Panc1 (cell line): Measurements from ENCODE around the gene C10orf105.

ENCODE experiments used
- CTCF ChIP-seq: fragments of 450-650 bp; IDR thresholded peaks from 2 replicates; pipeline ENCODE4 v1.5.1; 2017; ENCODE audit warnings: mild to moderate bottlenecking
- POLR2AphosphoS5 ChIP-seq: IDR thresholded peaks from 2 replicates; pipeline ENCODE4 v1.6.1; 2012; ENCODE audit warnings: mild to moderate bottlenecking, low read depth, low read length, moderate library complexity
- REST ChIP-seq, 2 experiments: IDR thresholded peaks; 2 replicates each; pipeline ENCODE4 v1.6.1; 2011 to 2012; ENCODE audit warnings: low read depth in 2 of 2, control low read depth in 1 of 2, low read length in 1 of 2, mild to moderate bottlenecking in 1 of 2, moderate library complexity in 1 of 2; ENCODE audit not compliant: insufficient read depth in 1 of 2
- SIN3A ChIP-seq: IDR thresholded peaks from 2 replicates; pipeline ENCODE4 v1.6.1; 2012; ENCODE audit warnings: low read depth, mild to moderate bottlenecking, low read length, moderate library complexity, borderline replicate concordance; ENCODE audit not compliant: insufficient read depth
- TCF7L2 ChIP-seq: IDR thresholded peaks from 2 replicates; pipeline ENCODE4 v1.6.1; 2011; ENCODE audit warnings: mild to moderate bottlenecking, low read depth, low read length, inconsistent platforms

- TF ChIP-seq CTCF (no peak), REST (IDR thresholded peaks at IDR 0.05; ENCODE audit: insufficient read depth in 1 of 2, low read depth in 2 of 2, low read length in 1 of 2) (no peak), SIN3A (no peak), POLR2AphosphoS5 (no peak), TCF7L2 (no peak)
Observed at GRCh38 chr10:71706216-71707121, 13.1 kb downstream of the C10orf105 start.
